Thyroid gland (tissue), 4 donors: ENCODE measurements around the gene E2F3.

ENCODE experiments used
- POLR2A ChIP-seq, 2 donors: fragments of 450-650 bp; IDR thresholded peaks; one replicate each; pipeline ENCODE4 v1.6.1; 2017; ENCODE audit warnings: antibody characterized with exemption in 2 of 2, mild to moderate bottlenecking in 2 of 2, moderate library complexity in 1 of 2
- TF ChIP-seq, protein P1 (sequence below), 6 experiments: fragments of 200-600 bp in 3 of 6; fragments of 450-650 bp in 3 of 6; sonication (generic) in 3 of 6; IDR thresholded peaks; one replicate each; pipeline ENCODE4 v1.5.1; 2016 to 2019; ENCODE audit warnings: antibody characterized with exemption in 6 of 6, mild to moderate bottlenecking in 2 of 6, inconsistent platforms in 1 of 6, moderate library complexity in 1 of 6

DNA sequence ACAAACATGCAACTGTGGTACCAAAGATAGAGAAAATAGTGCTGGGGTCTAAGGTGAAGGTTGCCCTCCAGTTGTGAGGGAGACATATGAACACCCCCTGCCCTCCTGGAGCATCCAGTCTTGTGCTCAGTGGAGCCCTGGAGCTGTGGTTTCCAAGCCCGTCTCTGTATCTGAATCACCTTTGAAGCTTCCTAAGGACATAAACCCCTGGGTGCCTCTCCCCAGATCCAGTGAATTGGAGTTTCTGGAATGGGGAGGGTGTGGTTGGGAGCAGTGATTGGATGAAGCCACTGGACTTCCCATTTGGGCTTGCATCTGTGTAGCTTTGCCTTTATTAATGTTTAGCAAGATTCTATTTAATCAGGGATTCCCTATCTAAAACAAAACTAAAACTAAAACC lies 22.4 kb upstream of the E2F3 start:
- TF ChIP-seq, protein P1, sequence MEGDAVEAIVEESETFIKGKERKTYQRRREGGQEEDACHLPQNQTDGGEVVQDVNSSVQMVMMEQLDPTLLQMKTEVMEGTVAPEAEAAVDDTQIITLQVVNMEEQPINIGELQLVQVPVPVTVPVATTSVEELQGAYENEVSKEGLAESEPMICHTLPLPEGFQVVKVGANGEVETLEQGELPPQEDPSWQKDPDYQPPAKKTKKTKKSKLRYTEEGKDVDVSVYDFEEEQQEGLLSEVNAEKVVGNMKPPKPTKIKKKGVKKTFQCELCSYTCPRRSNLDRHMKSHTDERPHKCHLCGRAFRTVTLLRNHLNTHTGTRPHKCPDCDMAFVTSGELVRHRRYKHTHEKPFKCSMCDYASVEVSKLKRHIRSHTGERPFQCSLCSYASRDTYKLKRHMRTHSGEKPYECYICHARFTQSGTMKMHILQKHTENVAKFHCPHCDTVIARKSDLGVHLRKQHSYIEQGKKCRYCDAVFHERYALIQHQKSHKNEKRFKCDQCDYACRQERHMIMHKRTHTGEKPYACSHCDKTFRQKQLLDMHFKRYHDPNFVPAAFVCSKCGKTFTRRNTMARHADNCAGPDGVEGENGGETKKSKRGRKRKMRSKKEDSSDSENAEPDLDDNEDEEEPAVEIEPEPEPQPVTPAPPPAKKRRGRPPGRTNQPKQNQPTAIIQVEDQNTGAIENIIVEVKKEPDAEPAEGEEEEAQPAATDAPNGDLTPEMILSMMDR (IDR thresholded peaks at IDR 0.05) = no peak
- no peak for TF ChIP-seq POLR2A (IDR thresholded peaks at IDR 0.05)
